A549 (cell line): ENCODE data around the gene MPST. TPM values are rescaled to one million over a fixed set of nuclear protein-coding genes. Genes with fewer than 3 reads are reported as not detected.

Experiments
- BCL3 ChIP-seq: fragments of >200 bp; sonication (Bioruptor Twin); formaldehyde crosslinking; IDR thresholded peaks from 3 replicates; pipeline ENCODE4 v1.6.1; 2016
- CBX8 ChIP-seq: fragments of 200-600 bp; sonication (generic); IDR thresholded peaks from 2 replicates; pipeline ENCODE4 v1.6.1; 2016
- CHD2 ChIP-seq: fragments of 150-350 bp; IDR thresholded peaks from 2 replicates; pipeline ENCODE4 v1.6.1; 2014; ENCODE audit warnings: low read length; ENCODE audit not compliant: partially characterized antibody
- CHD4 ChIP-seq: fragments of 200-600 bp; sonication (generic); IDR thresholded peaks from 2 replicates; pipeline ENCODE4 v1.6.1; 2016; ENCODE audit warnings: antibody characterized with exemption, mild to moderate bottlenecking, borderline replicate concordance
- CTCF ChIP-seq: fragments of >200 bp; sonication (Bioruptor Twin); formaldehyde crosslinking; IDR thresholded peaks from 3 replicates; pipeline ENCODE4 v1.5.1; 2016
- EHF ChIP-seq: fragments of 250-450 bp; sonication (Bioruptor Pico); IDR thresholded peaks from 2 replicates; pipeline ENCODE4 v1.5.0; 2020; ENCODE audit warnings: mild to moderate bottlenecking
- ELK1 ChIP-seq: fragments of 150-350 bp; IDR thresholded peaks from 2 replicates; pipeline ENCODE4 v1.6.1; 2014; ENCODE audit warnings: low read depth, mild to moderate bottlenecking, low read length
- HDAC2 ChIP-seq: fragments of 200-600 bp; sonication (generic); IDR thresholded peaks from 2 replicates; pipeline ENCODE4 v1.6.1; 2016
- HEYL ChIP-seq: fragments of 250-450 bp; sonication (Bioruptor Pico); IDR thresholded peaks from 2 replicates; pipeline ENCODE4 v1.8.0; 2021; ENCODE audit warnings: mild to moderate bottlenecking, moderate library complexity
- HOXB13 ChIP-seq: fragments of 250-450 bp; sonication (Bioruptor Pico); IDR thresholded peaks from 2 replicates; pipeline ENCODE4 v1.5.0; 2020; ENCODE audit warnings: low read depth, mild to moderate bottlenecking, moderate library complexity
- JUN ChIP-seq, 2 experiments: fragments of >200 bp; sonication (Bioruptor Twin); formaldehyde crosslinking; IDR thresholded peaks; 2 replicates in 1 of 2; 3 replicates in 1 of 2; pipeline ENCODE4 v1.6.1; 2016 to 2017
- JUNB ChIP-seq: fragments of >200 bp; sonication (Bioruptor Twin); formaldehyde crosslinking; IDR thresholded peaks from 2 replicates; pipeline ENCODE4 v1.6.1; 2016
- KDM1A ChIP-seq: fragments of 200-600 bp; sonication (generic); IDR thresholded peaks from 2 replicates; pipeline ENCODE4 v1.6.1; 2016; ENCODE audit warnings: low read depth, mild to moderate bottlenecking
- KDM5A ChIP-seq: fragments of 200-600 bp; sonication (generic); IDR thresholded peaks from 2 replicates; pipeline ENCODE4 v1.6.1; 2016; ENCODE audit warnings: antibody characterized with exemption, mild to moderate bottlenecking
- MAFK ChIP-seq: fragments of 450-650 bp; IDR thresholded peaks from 2 replicates; pipeline ENCODE4 v1.6.1; 2014; ENCODE audit not compliant: partially characterized antibody
- MAX ChIP-seq: IDR thresholded peaks from 2 replicates; pipeline ENCODE4 v1.6.1; 2012
- MYC ChIP-seq: IDR thresholded peaks from 2 replicates; pipeline ENCODE4 v1.6.1; 2012; ENCODE audit warnings: mild to moderate bottlenecking, inconsistent platforms, low read length, improper control_type of control experiment, borderline replicate concordance
- NFE2L2 ChIP-seq: fragments of 150-350 bp; conservative IDR thresholded peaks from 2 replicates; pipeline ENCODE4 v1.6.1; 2014; ENCODE audit warnings: low read length
- NPAS2 ChIP-seq: fragments of 250-450 bp; sonication (Bioruptor Pico); IDR thresholded peaks from 2 replicates; pipeline ENCODE4 v1.8.0; 2022; ENCODE audit warnings: mild to moderate bottlenecking, moderate library complexity, borderline replicate concordance
- PBX3 ChIP-seq: IDR thresholded peaks from 2 replicates; pipeline ENCODE4 v1.6.1; 2012
- POLR2AphosphoS2 ChIP-seq: conservative IDR thresholded peaks from 2 replicates; pipeline ENCODE4 v1.6.1; 2012; ENCODE audit warnings: low read length, improper control_type of control experiment, inconsistent platforms
- RAD21 ChIP-seq, 2 experiments: fragments of >200 bp in 1 of 2; sonication (Bioruptor Twin) in 1 of 2; formaldehyde crosslinking in 1 of 2; IDR thresholded peaks in 1 of 2; conservative IDR thresholded peaks in 1 of 2; 2 replicates in 1 of 2; 3 replicates in 1 of 2; pipeline ENCODE4 v1.6.1; 2012 to 2018; ENCODE audit warnings: inconsistent platforms in 1 of 2
- RFX5 ChIP-seq: fragments of 450-650 bp; IDR thresholded peaks from 2 replicates; pipeline ENCODE4 v1.7.1; 2014; ENCODE audit warnings: antibody characterized with exemption, mild to moderate bottlenecking, moderate library complexity
- RNF2 ChIP-seq: fragments of 200-600 bp; sonication (generic); IDR thresholded peaks from 2 replicates; pipeline ENCODE4 v1.6.1; 2016; ENCODE audit warnings: low read depth, mild to moderate bottlenecking, antibody characterized with exemption, moderate library complexity, borderline replicate concordance
- SMC3 ChIP-seq: fragments of >200 bp; sonication (Bioruptor Twin); formaldehyde crosslinking; IDR thresholded peaks from 3 replicates; pipeline ENCODE4 v1.6.1; 2018; ENCODE audit warnings: inconsistent platforms
- TFCP2L1 ChIP-seq: fragments of 250-450 bp; sonication (Bioruptor Pico); IDR thresholded peaks from 2 replicates; pipeline ENCODE4 v1.5.0; 2021; ENCODE audit warnings: mild to moderate bottlenecking
- TP53 ChIP-seq: fragments of 250-450 bp; sonication (Bioruptor Pico); IDR thresholded peaks from 2 replicates; pipeline ENCODE4 v1.5.0; 2021; ENCODE audit warnings: mild to moderate bottlenecking, moderate library complexity
- USF2 ChIP-seq: fragments of 450-650 bp; IDR thresholded peaks from 2 replicates; pipeline ENCODE4 v1.6.1; 2014; ENCODE audit warnings: antibody characterized with exemption
- ZC3H11A ChIP-seq: fragments of 450-650 bp; IDR thresholded peaks from 2 replicates; pipeline ENCODE4 v1.6.1; 2014; ENCODE audit warnings: antibody characterized with exemption, mild to moderate bottlenecking
- polyA plus RNA-seq, 4 experiments: library from polyadenylated mRNA; depleted of rRNA in 3 of 4; stranded (reverse); fragments of >200 nt; fragmentation: RNase III in 1 of 4; extraction: RNeasy Plus Mini Kit Qiagen cat#74134 plus additional on column Dnase treatment in 1 of 4; gene quantifications; 2 replicates in 3 of 4; 3 replicates in 1 of 4; pipeline ENCODE4 v1.2.3, GENCODE V29; 2011 to 2017

The MPST gene
- polyA plus RNA-seq, 2 of the 4 experiments (the other 2 are of a cell fraction) = 44.2 to 63.3 TPM

GRCh38 chr22:37032535-37033460 is 13.3 kb downstream of the MPST start (continued):
- no peak for TF ChIP-seq RFX5
- TF ChIP-seq ZC3H11A = no peak
- TF ChIP-seq MYC = no peak
- no peak for TF ChIP-seq ELK1
- no peak for TF ChIP-seq HEYL (CRISPR knock-in tag)
- peak; percentile 91 to 95 for TF ChIP-seq JUN (IDR thresholded peaks at IDR 0.05)
- peak; percentile 63 for TF ChIP-seq MAX
- peak; percentile 11; the same call in 1 of the 2 replicates for TF ChIP-seq HOXB13 (CRISPR knock-in tag)
- TF ChIP-seq MAFK = peak; percentile 60
- TF ChIP-seq NFE2L2 = no peak
- no peak for TF ChIP-seq TP53 (CRISPR knock-in tag)
- peak; percentile 99 for TF ChIP-seq KDM1A
- no peak for TF ChIP-seq EHF (CRISPR knock-in tag)
- TF ChIP-seq KDM5A = no peak
- TF ChIP-seq CTCF = no peak; the same call in 2 of the 3 replicates
- TF ChIP-seq NPAS2 (CRISPR knock-in tag) = no peak
- TF ChIP-seq TFCP2L1 (CRISPR knock-in tag) = no peak
- peak; percentile 68 for TF ChIP-seq PBX3
- peak; percentile 87 for TF ChIP-seq BCL3
- TF ChIP-seq HDAC2 = peak; percentile 99
- TF ChIP-seq JUNB = peak; percentile 69
- peak in 1 of 2 experiments; percentile 30; a peak in 1 of 5 replicates for TF ChIP-seq RAD21 (conservative IDR thresholded peaks at IDR 0.05 in 1 of 2, IDR thresholded peaks at IDR 0.05 in 1 of 2)
- TF ChIP-seq POLR2AphosphoS2 = no peak
- TF ChIP-seq RNF2 = no peak
- peak; percentile 98 for TF ChIP-seq CHD4
- no peak for TF ChIP-seq CHD2
- TF ChIP-seq USF2 = no peak
- TF ChIP-seq SMC3 = peak; percentile 34; the same call in 1 of the 3 replicates
- TF ChIP-seq CBX8 = no peak
- TF ChIP-seq, all 56 proteins: peak for 23
